ENCODE data around the gene REPIN1.

Gene REPIN1

GRCh38 chr7:150368096-150368883, at the start of gene REPIN1:
TSS of gene REPIN1 (plus strand) at chr7:150368822. CDS start at chr7:150369712, 890 bp downstream.
- peak; percentile 64 for DNase-seq

- no peak for DNase-seq
Observed at GRCh38 chr7:150321788-150322113, 46.9 kb upstream of the REPIN1 start.

GRCh38 chr7:150322114-150322832, 46.3 kb upstream of the REPIN1 start:
- peak; percentile 45 for DNase-seq

- peak; percentile 51 for DNase-seq
Observed at GRCh38 chr7:150322833-150323681, 45.6 kb upstream of the REPIN1 start, which contains the start of the genes ACTR3C and LRRC61. TSS of gene ACTR3C (minus strand) at chr7:150323545. CDS start at chr7:150295296, 28,249 bp downstream. TSS of gene LRRC61 (plus strand) at chr7:150323355. CDS start at chr7:150336862, 13,507 bp downstream.

GRCh38 chr7:150323682-150324372, 44.8 kb upstream of the REPIN1 start:
- no peak for DNase-seq

- DNase-seq, result no peak
Observed at GRCh38 chr7:150324373-150324961, 44.2 kb upstream of the REPIN1 start.

- no peak for DNase-seq
Observed at GRCh38 chr7:150325110-150325611, 43.5 kb upstream of the REPIN1 start.

- no peak for DNase-seq
Observed at GRCh38 chr7:150325901-150326300, 42.7 kb upstream of the REPIN1 start.

GRCh38 chr7:150326657-150327268, 41.9 kb upstream of the REPIN1 start:
- DNase-seq, result no peak

- DNase-seq, result no peak
Observed at GRCh38 chr7:150327308-150327707, 41.3 kb upstream of the REPIN1 start.

GRCh38 chr7:150329331-150330120, 39.1 kb upstream of the REPIN1 start:
- no peak for DNase-seq

GRCh38 chr7:150330211-150330885, 38.3 kb upstream of the REPIN1 start:
- no peak for DNase-seq

- no peak for DNase-seq
Observed at GRCh38 chr7:150332852-150333635, 35.6 kb upstream of the REPIN1 start.

- no peak for DNase-seq
Observed at GRCh38 chr7:150333659-150334058, 35.0 kb upstream of the REPIN1 start.

GRCh38 chr7:150334108-150334507, 34.5 kb upstream of the REPIN1 start:
- DNase-seq, result no peak

- DNase-seq, result no peak
Observed at GRCh38 chr7:150335108-150335773, 33.4 kb upstream of the REPIN1 start.

- no peak for DNase-seq
Observed at GRCh38 chr7:150335774-150336112, 32.9 kb upstream of the REPIN1 start.

GRCh38 chr7:150336746-150337145, 31.9 kb upstream of the REPIN1 start:
- DNase-seq, result no peak

GRCh38 chr7:150337179-150337578, 31.4 kb upstream of the REPIN1 start:
- DNase-seq, result no peak
